ENCODE measurements around the gene HSPA14. TPM values are rescaled to one million over a fixed set of nuclear protein-coding genes. Genes with fewer than 3 reads are reported as not detected.

Gene HSPA14
- total RNA-seq, 1 experiment from 2014 or later, result 15.9 TPM

GRCh38 chr10:14833106-14833505 is 5.0 kb upstream of the HSPA14 start:
- Histone ChIP-seq H3K4me1 (ENCODE audit: control insufficient read depth, insufficient read depth, low read length) (no peaks in the 10 kb centered on the region), H3K4me3 (ENCODE audit: low read depth in 2 of 2, low read length in 2 of 2) (no peak overlapping the region), H3K36me3 (ENCODE audit: control insufficient read depth, insufficient read depth, low read length) (no peaks in the 10 kb centered on the region; the same call in 1 of the 2 replicates), H3K27ac (ENCODE audit: low read length) (no peak overlapping the region), H3K27me3 (ENCODE audit: control insufficient read depth, insufficient read depth, low read length) (no peaks in the 10 kb centered on the region), H3K9me3 (ENCODE audit: control insufficient read depth, insufficient read depth, low read depth, low read length) (no peaks in the 10 kb centered on the region)
- no peak for ATAC-seq
- CTCF ChIA-PET, result no interaction called here
- POLR2A ChIA-PET, result no interaction called here
- TF ChIP-seq CTCF (IDR thresholded peaks at IDR 0.05) (no peak), TCF7L2 (IDR thresholded peaks at IDR 0.05; ENCODE audit: low read depth, low read length) (no peak), SIN3A (IDR thresholded peaks at IDR 0.05; ENCODE audit: borderline replicate concordance, insufficient read depth, low read depth, low read length) (no peak), POLR2AphosphoS5 (IDR thresholded peaks at IDR 0.05; ENCODE audit: low read depth, low read length) (no peak)
- TF ChIP-seq, protein P1, sequence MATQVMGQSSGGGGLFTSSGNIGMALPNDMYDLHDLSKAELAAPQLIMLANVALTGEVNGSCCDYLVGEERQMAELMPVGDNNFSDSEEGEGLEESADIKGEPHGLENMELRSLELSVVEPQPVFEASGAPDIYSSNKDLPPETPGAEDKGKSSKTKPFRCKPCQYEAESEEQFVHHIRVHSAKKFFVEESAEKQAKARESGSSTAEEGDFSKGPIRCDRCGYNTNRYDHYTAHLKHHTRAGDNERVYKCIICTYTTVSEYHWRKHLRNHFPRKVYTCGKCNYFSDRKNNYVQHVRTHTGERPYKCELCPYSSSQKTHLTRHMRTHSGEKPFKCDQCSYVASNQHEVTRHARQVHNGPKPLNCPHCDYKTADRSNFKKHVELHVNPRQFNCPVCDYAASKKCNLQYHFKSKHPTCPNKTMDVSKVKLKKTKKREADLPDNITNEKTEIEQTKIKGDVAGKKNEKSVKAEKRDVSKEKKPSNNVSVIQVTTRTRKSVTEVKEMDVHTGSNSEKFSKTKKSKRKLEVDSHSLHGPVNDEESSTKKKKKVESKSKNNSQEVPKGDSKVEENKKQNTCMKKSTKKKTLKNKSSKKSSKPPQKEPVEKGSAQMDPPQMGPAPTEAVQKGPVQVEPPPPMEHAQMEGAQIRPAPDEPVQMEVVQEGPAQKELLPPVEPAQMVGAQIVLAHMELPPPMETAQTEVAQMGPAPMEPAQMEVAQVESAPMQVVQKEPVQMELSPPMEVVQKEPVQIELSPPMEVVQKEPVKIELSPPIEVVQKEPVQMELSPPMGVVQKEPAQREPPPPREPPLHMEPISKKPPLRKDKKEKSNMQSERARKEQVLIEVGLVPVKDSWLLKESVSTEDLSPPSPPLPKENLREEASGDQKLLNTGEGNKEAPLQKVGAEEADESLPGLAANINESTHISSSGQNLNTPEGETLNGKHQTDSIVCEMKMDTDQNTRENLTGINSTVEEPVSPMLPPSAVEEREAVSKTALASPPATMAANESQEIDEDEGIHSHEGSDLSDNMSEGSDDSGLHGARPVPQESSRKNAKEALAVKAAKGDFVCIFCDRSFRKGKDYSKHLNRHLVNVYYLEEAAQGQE (IDR thresholded peaks at IDR 0.05; ENCODE audit: insufficient read depth in 1 of 2, low read depth in 2 of 2, low read length in 1 of 2), result no peak
- no TSS peak for BruUV-seq (replicated peaks)
- intact Hi-C loops (cut with micrococcal nuclease; ENCODE audit: unreplicated experiment) (no loop called here), in situ Hi-C loops (cut with HindIII; ENCODE audit: low pct_unique_long_range_greater_than_20kb, low sequenced_read_pairs) (no loop called here)
- DNase-seq (ENCODE audit: low read depth, low spot score), result no peak

DNA sequence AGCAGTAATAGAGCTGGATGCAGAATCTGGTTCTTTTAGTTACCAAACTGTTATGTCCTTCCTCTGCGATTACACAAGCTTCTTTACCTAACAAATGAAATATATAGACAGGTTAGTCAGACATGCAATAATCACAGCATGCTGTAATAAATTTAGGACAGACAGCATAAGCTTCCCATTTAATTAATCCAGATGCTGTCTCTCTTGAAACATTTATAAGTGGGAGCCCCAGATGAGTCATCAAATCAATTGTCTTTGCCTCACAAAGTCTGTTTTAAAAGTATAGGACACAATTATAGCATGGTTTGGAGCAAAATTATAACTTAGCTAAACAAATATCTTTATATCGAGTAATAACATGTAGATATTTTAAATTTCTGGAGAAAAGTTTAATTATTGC is 1.9 kb upstream of the HSPA14 start:
- DNase-seq (ENCODE audit: low read depth, low spot score) (no peak), ATAC-seq (no peak)
- ChIA-PET POLR2A (interaction anchor here (0.6 kb wide), 1 partner anchor 76 kb away, joined by 3 read pairs; no protein-coding TSS in a partner anchor), CTCF (no interaction called here)
- BruUV-seq (replicated peaks), result no TSS peak
- H3K4me3 ChIP-seq (ENCODE audit: low read depth in 2 of 2, low read length in 2 of 2), result no peak overlapping the region
- no peaks in the 10 kb centered on the region for H3K27me3 ChIP-seq (ENCODE audit: control insufficient read depth, insufficient read depth, low read length)
- H3K27ac ChIP-seq (ENCODE audit: low read length), result no peak overlapping the region
- H3K36me3 ChIP-seq (ENCODE audit: control insufficient read depth, insufficient read depth, low read length), result peaks cover 12% of the 10 kb centered on the region
- TF ChIP-seq TCF7L2 (IDR thresholded peaks at IDR 0.05; ENCODE audit: low read depth, low read length) (no peak), CTCF (IDR thresholded peaks at IDR 0.05) (no peak), POLR2AphosphoS5 (IDR thresholded peaks at IDR 0.05; ENCODE audit: low read depth, low read length) (no peak), SIN3A (IDR thresholded peaks at IDR 0.05; ENCODE audit: borderline replicate concordance, insufficient read depth, low read depth, low read length) (no peak)
- TF ChIP-seq, protein P1 (IDR thresholded peaks at IDR 0.05; ENCODE audit: insufficient read depth in 1 of 2, low read depth in 2 of 2, low read length in 1 of 2), result no peak
- in situ Hi-C loops (cut with HindIII; ENCODE audit: low pct_unique_long_range_greater_than_20kb, low sequenced_read_pairs), result no loop called here
- intact Hi-C loops (cut with micrococcal nuclease; ENCODE audit: unreplicated experiment), result no loop called here
- H3K4me1 ChIP-seq (ENCODE audit: control insufficient read depth, insufficient read depth, low read length), result no peaks in the 10 kb centered on the region; the same call in 1 of the 2 replicates
- H3K9me3 ChIP-seq (ENCODE audit: control insufficient read depth, insufficient read depth, low read depth, low read length), result no peaks in the 10 kb centered on the region
